ENCODE results near the gene HMGN5. TPM values are rescaled to one million over a fixed set of nuclear protein-coding genes. Genes with fewer than 3 reads are reported as not detected.
A peak's percentile ranks its signal among the peaks of the same experiment; 100 is the strongest.

Gene HMGN5, protein sequence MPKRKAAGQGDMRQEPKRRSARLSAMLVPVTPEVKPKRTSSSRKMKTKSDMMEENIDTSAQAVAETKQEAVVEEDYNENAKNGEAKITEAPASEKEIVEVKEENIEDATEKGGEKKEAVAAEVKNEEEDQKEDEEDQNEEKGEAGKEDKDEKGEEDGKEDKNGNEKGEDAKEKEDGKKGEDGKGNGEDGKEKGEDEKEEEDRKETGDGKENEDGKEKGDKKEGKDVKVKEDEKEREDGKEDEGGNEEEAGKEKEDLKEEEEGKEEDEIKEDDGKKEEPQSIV
- 1.3 TPM for total RNA-seq
- long read RNA-seq: 0 reads

- DNase-seq (ENCODE audit: missing footprints) (peak; percentile 88), ATAC-seq (peak; percentile 99)
- intact Hi-C loops (cut with DNase I): no loop called here
Observed at GRCh38 chrX:81201671-81202455, at the start of gene HMGN5, which contains the start of gene SH3BGRL. Gene HMGN5, minus strand, starts transcription at chrX:81201913. Its CDS starts 80,364 bp downstream, at chrX:81121549. Gene SH3BGRL, plus strand, starts transcription at chrX:81202102. Its CDS starts 99 bp downstream, at chrX:81202201.

- intact Hi-C loops (cut with DNase I): no loop called here
- no peak for ATAC-seq
- DNase-seq (ENCODE audit: missing footprints): no peak
Observed at GRCh38 chrX:81241753-81242152, 40.0 kb upstream of the HMGN5 start.

DNA sequence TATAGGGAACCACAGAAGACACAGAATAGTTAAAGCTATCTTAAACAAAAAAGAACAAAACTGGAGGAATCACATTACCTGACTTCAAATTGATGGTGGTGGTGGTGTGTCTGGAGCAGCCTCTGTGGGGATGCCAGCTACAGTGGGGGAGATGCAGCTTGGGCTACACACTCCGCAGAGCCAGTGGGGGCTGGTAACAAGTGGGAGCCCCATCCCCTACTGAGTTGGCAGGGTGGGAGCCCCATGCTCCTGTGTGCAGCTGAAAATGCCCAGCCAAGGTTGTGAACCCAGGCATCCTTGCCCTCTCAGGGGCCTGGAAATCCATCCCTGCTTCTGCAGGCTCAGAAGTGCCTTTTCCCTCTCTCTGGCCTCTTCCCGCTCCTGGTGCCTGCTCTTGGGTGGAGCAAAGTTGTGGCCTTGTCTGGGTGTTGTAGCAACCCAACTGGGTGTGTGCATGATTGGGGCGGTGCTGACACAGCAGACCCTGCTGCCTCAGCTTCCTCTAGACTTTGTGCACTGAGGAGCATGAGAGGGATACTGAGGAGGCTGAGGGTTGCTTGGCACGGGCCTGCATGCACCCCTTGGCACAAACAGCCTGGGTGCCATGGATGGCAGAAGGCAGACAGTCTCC, 39.1 kb upstream of the HMGN5 start:
- ATAC-seq: no peak

GRCh38 chrX:81238166-81238565, 36.5 kb upstream of the HMGN5 start:
- DNase-seq (ENCODE audit: missing footprints): no peak
- intact Hi-C loops (cut with DNase I): no loop called here
- ATAC-seq: no peak

More for the DNA sequence above, 39.1 kb upstream of the HMGN5 start:
- DNase-seq (ENCODE audit: missing footprints): no peak
- intact Hi-C loops (cut with DNase I): no loop called here

GRCh38 chrX:81237516-81237915, 35.8 kb upstream of the HMGN5 start:
- no peak for DNase-seq (ENCODE audit: missing footprints)
- intact Hi-C loops (cut with DNase I): no loop called here
- ATAC-seq: no peak

DNA sequence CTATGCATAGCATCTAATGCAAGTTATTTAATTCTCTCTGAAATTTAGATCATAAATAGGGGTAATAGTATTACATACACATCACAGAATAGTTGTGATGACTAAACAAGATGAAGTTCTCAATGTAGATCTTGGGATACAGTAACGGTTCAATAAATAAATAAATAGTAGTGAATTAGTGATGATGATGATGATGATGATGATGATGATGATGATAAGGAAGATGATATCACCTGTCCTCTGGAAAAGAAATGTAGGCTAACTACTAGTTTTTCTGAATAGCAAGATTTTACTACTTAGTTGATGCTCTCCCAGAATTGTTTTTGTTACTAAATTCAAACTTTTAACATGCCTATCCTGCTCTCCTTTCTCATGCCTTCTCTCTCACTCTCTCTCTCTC, 30.5 kb upstream of the HMGN5 start:
- no peak for ATAC-seq
- intact Hi-C loops (cut with DNase I): no loop called here
- no peak for DNase-seq (ENCODE audit: missing footprints)

DNA sequence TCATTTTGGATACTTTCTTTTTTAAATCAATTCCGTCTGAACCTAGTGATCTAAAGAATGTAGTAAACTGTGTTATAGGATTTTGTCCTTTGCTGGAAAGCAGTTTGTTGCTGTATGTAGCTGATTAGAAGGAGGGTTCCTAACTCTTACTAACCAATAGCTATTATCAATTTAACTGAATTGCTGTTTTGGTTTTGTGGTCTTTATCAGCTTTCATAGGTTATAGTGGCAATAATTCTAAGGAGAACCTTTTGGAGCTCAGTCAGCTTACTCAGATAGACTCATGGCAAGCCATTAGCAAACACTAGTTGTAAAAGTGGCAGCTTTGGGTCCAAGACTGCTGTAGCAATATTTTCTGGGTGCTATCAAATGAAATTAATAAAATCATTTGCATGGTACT, 29.8 kb upstream of the HMGN5 start:
- intact Hi-C loops (cut with DNase I): no loop called here
- ATAC-seq (no peak), DNase-seq (ENCODE audit: missing footprints) (no peak)

GRCh38 chrX:81229901-81230300, 28.2 kb upstream of the HMGN5 start:
- intact Hi-C loops (cut with DNase I): no loop called here
- DNase-seq (ENCODE audit: missing footprints) (no peak), ATAC-seq (no peak)

DNA sequence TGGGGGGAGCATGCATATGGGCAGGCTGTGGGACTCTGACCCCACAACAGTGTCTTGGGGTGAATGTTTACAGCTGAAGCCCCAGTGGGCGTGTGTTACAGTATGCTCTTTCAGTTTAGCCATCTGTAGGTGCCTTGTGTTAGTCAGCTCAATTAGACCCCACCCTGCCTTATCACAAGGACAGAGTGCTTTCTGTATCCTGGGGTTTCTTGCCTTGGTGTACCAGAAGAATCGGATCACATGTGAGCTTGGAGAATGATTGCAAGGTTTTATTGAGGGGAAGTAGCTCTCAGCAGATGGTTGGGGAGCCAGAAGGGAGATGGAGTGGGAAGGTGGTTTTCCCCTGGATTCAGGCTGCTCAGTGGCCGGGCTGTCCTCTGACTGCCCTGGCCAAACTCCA, 27.5 kb upstream of the HMGN5 start:
- DNase-seq (ENCODE audit: missing footprints) (no peak), ATAC-seq (no peak)
- intact Hi-C loops (cut with DNase I): no loop called here

DNA sequence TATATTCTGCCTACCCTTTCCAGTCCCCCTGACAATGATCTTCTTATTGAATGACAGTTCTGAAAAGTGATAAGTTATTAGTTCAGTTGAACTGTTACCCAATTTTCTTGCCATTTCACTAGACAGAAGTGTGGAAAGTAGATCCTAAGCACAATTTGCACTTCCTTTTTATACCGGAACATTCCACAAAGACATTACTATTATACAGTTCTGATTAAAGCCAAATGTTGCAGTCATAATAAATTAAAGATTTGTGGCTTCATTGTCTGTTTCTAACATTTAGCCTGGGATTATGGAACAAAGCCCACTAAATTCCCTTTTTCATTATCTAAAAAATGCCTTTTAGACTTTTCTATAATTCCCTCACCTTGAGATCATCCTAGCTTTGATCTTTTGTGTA, 14.0 kb upstream of the HMGN5 start:
- ATAC-seq: no peak
- no peak for DNase-seq (ENCODE audit: missing footprints)
- intact Hi-C loops (cut with DNase I): no loop called here

- intact Hi-C loops (cut with DNase I): no loop called here
- ATAC-seq: no peak
- DNase-seq (ENCODE audit: missing footprints): no peak
Observed at GRCh38 chrX:81208916-81209315, 7.2 kb upstream of the HMGN5 start.

GRCh38 chrX:81206476-81206875, 4.8 kb upstream of the HMGN5 start:
- intact Hi-C loops (cut with DNase I): no loop called here
- ATAC-seq (no peak), DNase-seq (ENCODE audit: missing footprints) (no peak)

GRCh38 chrX:81205551-81205950, 3.8 kb upstream of the HMGN5 start:
- intact Hi-C loops (cut with DNase I): no loop called here
- no peak for ATAC-seq
- no peak for DNase-seq (ENCODE audit: missing footprints)

DNA sequence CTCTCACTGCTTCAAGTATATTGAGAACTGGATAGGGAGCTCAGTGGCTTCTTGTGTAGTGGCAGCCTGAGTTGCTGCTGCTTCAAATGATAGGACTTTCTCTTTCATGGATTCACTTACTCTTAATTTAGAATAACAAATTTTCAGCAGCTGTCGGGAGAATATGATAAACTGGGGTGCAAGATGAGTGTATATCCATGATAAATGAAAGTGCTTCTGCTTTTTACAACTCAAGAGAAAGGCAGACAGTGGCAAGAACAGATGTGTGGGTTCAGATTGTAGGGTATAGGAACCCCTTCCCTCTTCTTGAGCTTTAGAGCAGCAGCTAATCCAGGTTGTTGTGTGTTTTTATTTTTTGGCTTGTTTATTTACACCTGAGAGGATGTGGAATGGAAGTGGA, 1.2 kb upstream of the HMGN5 start:
- no peak for ATAC-seq
- no peak for DNase-seq (ENCODE audit: missing footprints)
- intact Hi-C loops (cut with DNase I): no loop called here

DNA sequence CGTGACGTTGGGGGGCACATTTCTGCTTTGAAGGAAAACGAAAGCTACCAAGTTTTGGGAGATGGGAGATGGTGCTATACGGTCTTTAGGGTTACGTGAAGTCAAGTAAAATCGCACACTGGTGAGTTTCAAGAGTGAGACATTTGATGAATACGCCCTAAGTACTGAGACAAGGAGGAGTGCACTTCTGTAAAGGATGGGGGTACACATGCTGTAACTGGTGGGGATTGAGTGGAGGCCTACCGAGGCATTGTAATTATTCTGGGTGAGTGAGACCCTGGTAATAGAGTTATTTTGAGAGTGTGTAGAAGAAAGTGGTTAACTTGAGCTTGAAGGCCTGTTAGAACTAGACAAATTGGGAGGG, 725 bp upstream of the HMGN5 start:
- no peak for DNase-seq (ENCODE audit: missing footprints)
- intact Hi-C loops (cut with DNase I): no loop called here
- peak; percentile 17 for ATAC-seq

DNA sequence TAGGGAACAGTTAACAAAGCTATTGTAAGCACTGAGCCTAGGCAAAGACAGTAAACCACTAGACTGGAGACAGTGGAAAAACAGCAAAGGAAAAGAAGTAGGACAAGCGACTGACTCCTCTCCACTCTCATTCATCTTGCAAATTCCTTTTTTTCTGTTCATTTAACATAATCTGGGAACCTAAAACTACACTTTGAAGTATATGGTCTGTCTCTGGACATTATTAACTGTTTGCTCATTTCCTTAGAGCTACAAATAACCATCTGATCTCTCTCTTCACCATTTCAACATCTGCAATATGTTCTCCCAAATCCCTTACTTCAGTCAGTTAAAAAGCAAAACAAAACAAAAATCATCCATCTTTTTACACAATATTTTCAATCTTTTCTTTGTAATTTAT, 642 bp downstream of the HMGN5 start:
- intact Hi-C loops (cut with DNase I): no loop called here
- DNase-seq (ENCODE audit: missing footprints) (no peak), ATAC-seq (no peak)

DNA sequence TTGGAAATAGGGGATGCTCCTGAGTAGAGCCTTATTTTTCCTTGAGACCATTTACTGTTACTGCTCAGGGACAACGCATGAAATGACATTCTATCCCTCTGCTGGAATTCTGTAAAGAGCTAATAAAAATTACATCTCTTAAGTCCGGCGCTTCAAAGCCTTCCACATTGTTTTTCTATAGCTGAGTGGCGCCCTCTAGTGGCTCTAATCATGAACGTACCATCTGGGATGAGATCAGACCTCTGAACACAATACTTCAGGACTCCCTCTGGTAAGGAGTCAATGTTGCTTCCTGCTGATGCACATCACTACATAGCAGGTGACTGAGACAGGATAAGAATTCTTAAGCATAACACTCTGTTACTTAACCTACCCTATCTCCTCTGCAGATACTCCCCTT, 6.0 kb downstream of the HMGN5 start:
- DNase-seq (ENCODE audit: missing footprints) (peak; percentile 58), ATAC-seq (no peak)
- intact Hi-C loops (cut with DNase I): no loop called here

- no peak for ATAC-seq
- intact Hi-C loops (cut with DNase I): no loop called here
Observed at GRCh38 chrX:81195259-81195658, 6.5 kb downstream of the HMGN5 start.

GRCh38 chrX:81174286-81174685, 27.4 kb downstream of the HMGN5 start:
- no peak for DNase-seq (ENCODE audit: missing footprints)
- no peak for ATAC-seq
- intact Hi-C loops (cut with DNase I): loop anchor here (10.0 kb wide), 1 partner anchor 201 kb away; no protein-coding TSS in a partner anchor

More at GRCh38 chrX:81195259-81195658, 6.5 kb downstream of the HMGN5 start:
- no peak for DNase-seq (ENCODE audit: missing footprints)

DNA sequence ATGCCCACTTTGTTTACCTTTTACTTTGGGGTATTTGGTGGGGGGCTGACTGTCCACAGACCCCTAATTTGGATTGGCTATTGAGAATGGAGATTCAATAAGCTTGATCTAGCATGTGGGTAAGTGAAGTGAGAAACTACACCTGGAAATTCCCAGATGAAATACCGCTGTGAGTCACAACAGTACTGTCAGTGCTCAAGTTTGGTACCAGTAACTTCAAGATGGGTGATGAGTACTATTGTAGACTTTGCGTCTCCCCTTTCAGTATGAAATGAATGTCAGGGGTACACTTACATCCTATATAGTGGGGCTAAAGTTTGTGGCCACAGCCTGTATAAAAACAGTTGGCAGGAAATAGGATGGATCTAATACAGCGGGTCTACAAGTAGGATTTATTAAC, 33.3 kb downstream of the HMGN5 start:
- intact Hi-C loops (cut with DNase I): no loop called here

More for the DNA sequence above, 33.3 kb downstream of the HMGN5 start:
- DNase-seq (ENCODE audit: missing footprints): no peak
- no peak for ATAC-seq
